GM18507 (cell line): ENCODE results near the gene SRSF7.
"Not testable (repeated sequence)": the region's sequence is repeated elsewhere in the genome, so short reads cannot be mapped to it uniquely, and the experiment has no call there.

ENCODE experiments used
- DNase-seq: peaks from one replicate; pipeline ENCODE4 v3.0.0; 2011; ENCODE audit warnings: low read depth; ENCODE audit not compliant: insufficient read length; ENCODE audit errors: extremely low spot score
- FAIRE-seq: peaks from 2 replicates; lab custom pipeline; 2011; peaks lifted over from hg19 to GRCh38; lab: Jason Lieb, UNC

SRSF7 gene

DNA sequence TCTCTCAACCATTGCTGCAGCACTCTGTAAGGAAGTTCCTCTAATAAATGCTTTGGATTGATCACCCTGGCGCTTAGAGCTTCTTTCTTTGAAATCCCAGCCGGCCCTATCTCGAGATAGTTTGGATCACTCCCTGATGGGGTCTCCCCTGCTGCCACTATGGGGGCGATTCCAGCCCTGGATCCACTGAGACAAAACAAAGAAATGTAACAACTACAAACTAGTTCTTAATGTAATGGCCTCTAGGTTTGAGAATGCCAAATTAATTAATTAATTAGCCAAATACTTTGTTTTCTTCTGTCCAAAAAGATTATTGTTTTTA lies 15.2 kb downstream of the SRSF7 start:
- DNase-seq = no peak
- no peak for FAIRE-seq

DNA sequence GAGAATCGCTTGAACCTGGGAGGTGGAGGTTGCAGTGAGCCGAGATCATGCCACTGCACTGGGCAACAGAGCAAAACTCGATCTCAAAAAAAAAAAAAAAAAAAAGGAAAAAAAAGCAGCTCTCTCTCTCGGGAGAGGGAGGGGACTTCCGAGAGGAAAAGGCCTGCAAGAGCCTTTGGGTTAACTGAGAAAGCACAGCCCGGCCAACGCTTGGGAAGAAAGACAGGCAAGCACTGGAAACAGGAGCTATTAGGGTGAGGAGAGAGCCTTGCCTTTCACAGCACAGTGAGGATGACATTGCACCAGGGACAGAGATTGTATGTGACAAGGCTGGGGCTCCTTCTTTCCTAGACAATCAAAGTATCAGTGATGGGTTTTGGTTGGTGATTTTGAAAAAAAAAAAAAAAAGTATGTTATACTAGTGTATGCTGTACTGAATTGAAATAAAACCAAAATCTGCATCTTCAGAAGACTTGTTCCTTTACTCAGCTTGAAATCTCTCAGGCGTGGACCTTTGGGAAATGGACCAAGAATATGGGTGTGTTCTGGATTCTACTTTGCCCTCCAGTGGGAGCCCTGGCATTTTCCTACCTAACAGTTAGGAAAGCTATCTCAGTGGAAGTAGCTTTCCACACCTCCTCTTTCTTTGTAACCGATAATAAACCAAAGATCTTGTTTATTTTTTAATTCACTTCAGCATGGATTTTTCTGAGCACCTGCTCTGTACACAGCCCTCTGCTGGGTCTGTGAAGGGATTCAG lies 16.7 kb downstream of the SRSF7 start:
- FAIRE-seq = no peak

GRCh38 chr2:38733300-38733971 lies 17.7 kb downstream of the SRSF7 start:
- FAIRE-seq (no peak), DNase-seq (no peak)

More for the DNA sequence above, 16.7 kb downstream of the SRSF7 start:
- no peak for DNase-seq

GRCh38 chr2:38731684-38732221 lies 19.4 kb downstream of the SRSF7 start:
- no peak for FAIRE-seq
- DNase-seq = no peak

DNA sequence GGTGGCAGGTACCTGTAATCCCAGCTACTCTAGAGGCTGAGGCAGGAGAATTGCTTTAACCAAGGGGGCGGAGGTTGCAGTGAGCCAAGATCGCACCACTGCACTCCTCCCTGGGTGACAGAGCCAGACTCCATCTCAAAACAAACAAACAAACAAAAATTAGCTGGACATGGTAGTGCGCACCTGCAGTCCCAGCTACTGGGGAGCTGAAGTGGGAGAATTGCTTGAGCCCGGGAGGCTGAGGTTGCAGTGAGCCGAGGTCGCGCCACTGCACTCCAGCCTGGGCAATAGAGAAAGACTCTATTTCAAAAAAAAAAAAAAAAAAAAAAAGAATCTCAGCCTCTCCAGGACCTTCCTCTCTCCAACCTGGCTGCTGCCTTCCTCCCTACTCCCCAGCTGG lies 20.1 kb downstream of the SRSF7 start:
- DNase-seq = no peak
- FAIRE-seq = no peak

- FAIRE-seq = no peak
- no peak for DNase-seq
Measured at GRCh38 chr2:38728694-38729093, 22.5 kb downstream of the SRSF7 start.

GRCh38 chr2:38727661-38728060 lies 23.5 kb downstream of the SRSF7 start:
- DNase-seq (no peak), FAIRE-seq (no peak)

GRCh38 chr2:38723173-38723572 lies 28.0 kb downstream of the SRSF7 start:
- no peak for DNase-seq
- FAIRE-seq = no peak

- FAIRE-seq (peak; percentile 24), DNase-seq (no peak)
Measured at GRCh38 chr2:38722271-38723061, 28.7 kb downstream of the SRSF7 start.

DNA sequence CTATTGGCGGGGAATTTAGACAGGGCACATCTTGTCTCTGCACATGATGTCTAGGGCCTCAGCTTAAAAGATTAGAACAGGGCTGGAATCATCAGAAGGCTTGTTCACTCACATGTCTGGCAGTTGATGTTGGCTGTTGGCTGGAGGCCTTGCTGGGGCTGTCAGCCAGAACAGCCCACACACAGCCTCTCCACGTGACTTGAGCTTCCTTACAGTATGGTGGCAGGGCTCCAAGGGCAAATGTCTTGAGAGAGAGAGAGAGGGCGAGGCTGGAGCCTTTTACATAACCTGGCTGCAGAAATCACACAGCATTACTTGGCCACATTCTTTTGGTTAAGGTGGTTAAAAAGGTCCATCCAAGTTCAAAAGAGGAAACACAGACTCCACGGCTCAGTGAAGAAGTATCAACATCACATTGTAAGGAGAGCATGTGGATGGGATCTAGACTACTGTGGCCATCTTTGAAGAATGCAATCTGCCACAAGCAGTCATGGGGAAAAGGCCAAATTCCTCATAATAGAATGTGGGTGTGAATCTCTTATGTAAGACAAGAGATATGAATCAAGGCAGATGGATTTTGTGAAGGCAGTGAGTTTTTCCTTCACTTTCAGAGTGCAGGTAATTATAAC lies 30.4 kb downstream of the SRSF7 start:
- FAIRE-seq = peak; percentile 71
- no peak for DNase-seq

GRCh38 chr2:38719706-38720105 lies 31.5 kb downstream of the SRSF7 start:
- DNase-seq (no peak), FAIRE-seq (no peak)

DNA sequence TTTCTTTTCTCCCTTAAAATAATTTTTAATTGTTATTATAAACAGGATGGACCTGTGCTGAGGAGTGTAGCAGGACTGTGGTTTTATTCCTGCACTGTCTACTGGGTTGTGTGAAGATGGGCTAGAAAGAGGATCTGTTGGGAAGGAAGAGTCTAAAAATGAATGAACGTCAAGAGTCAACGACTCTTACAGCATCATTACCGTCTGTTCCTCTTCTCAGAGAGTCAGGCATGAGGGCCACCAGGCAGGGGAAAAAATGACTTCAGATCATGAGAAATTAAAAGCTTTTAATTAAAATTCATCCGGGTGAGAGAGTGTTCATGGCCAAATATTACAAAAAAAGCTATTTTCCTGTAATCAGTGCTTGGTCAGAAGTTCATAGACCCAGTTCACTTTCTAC lies 32.6 kb downstream of the SRSF7 start:
- DNase-seq = no peak
- no peak for FAIRE-seq

GRCh38 chr2:38716185-38716584 lies 35.0 kb downstream of the SRSF7 start:
- DNase-seq (no peak), FAIRE-seq (no peak)

GRCh38 chr2:38714941-38715340 lies 36.2 kb downstream of the SRSF7 start:
- not testable (repeated sequence) for DNase-seq, FAIRE-seq

- FAIRE-seq = no peak
- no peak for DNase-seq
Measured at GRCh38 chr2:38713338-38713737, 37.8 kb downstream of the SRSF7 start.

GRCh38 chr2:38712871-38713270 lies 38.3 kb downstream of the SRSF7 start:
- FAIRE-seq = no peak
- DNase-seq = no peak

DNA sequence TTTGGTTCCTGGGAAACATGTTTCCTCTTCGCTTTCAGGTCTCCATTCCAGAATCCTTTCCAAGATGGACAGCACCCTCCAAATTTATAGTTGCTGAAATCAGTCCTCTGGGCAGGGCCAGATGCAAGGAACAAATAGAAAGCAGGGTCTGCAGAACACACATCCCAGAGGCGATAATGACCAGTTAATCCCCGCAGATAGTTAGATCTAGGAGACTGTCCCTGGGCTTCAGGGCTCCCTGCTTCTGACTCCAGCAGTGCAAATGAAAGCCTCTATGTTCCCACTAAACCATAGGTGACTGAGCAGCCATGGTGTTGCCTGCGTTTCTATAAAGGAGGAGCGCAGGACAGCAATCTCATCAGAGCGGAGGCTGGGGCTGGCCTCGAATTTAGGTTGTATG lies 38.7 kb downstream of the SRSF7 start:
- FAIRE-seq (no peak), DNase-seq (no peak)

DNA sequence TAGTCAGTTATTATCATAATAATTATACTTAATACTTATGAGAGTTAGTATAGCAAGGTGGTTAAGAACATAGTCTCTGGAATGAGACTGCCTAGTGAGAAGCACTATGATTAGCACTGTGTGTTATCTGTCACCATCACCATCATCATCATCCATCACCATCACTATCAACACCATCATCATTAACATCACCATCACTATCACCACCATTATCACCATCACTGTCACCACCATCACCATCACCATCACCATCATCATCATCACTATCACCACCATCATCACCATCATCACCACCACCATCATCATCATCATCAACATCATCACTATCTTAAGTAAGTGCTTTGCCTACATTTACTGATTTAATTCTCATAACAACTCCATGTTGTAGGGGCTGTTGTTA lies 39.6 kb downstream of the SRSF7 start:
- FAIRE-seq = no peak
- DNase-seq = no peak

GRCh38 chr2:38709567-38710194 lies 41.5 kb downstream of the SRSF7 start:
- FAIRE-seq = peak; percentile 85
- no peak for DNase-seq
